NT2/D1 (cell line): ENCODE results near the gene EMC8.

Experiments
- SUZ12 ChIP-seq: IDR thresholded peaks from 2 replicates; pipeline ENCODE4 v1.6.1; 2011; ENCODE audit not compliant: insufficient read length, insufficient read depth; ENCODE audit errors: extremely low read depth
- ZNF274 ChIP-seq: IDR thresholded peaks from 2 replicates; pipeline ENCODE4 v1.6.1; 2011; ENCODE audit warnings: mild to moderate bottlenecking, low read depth, low read length

DNA sequence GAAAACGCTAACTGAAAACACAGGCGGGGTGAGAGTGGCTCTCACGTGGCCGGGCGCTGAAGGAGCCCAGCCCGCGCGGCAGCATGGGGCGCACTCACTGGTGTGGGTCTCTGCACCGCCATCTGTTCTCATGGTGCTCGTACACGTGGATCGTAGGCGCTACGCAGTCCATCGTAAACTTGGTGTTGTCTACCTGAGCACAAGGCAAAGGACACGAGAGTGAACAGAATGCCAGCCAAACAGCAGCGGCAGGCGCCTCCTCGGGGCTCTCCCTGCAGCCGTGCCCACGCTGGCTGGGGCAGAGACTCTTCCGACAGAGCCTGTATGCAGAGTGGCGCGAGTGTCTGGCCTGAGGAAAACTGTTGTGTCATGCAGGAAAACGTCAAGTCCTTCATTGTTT lies 19.1 kb downstream of the EMC8 start:
- TF ChIP-seq SUZ12 (no peak), ZNF274 (no peak)
